ENCODE measurements around the gene TMEM219. TPM values are rescaled to one million over a fixed set of nuclear protein-coding genes. Genes with fewer than 3 reads are reported as not detected.
"Not testable (repeated sequence)": the region's sequence is repeated elsewhere in the genome, so short reads cannot be mapped to it uniquely, and the experiment has no call there.

The TMEM219 gene
- total RNA-seq, 2 donors from 2014 or later: 67.5 to 71.9 TPM

GRCh38 chr16:29925105-29925756 lies 36.6 kb upstream of the TMEM219 start:
- H3K27ac ChIP-seq: peak overlapping the region in 2 of 4 donors; percentile 70 to 90
- DNase-seq (no peak), ATAC-seq (no peak)
- H3K36me3 ChIP-seq (replicated peaks in 1 of 2; ENCODE audit: insufficient read depth in 1 of 2, low read depth in 2 of 2): peaks cover 0 to 3% of the 10 kb centered on the region in 2 donors
- peak overlapping the region; percentile 91 to 98 for H3K4me3 ChIP-seq
- 3 to 7% methylated on average over 9 of the region's 9 CpGs for WGBS, 2 donors
- no peaks in the 10 kb centered on the region for H3K9me3 ChIP-seq
- intact Hi-C loops (cut with DNase I): no loop called here
- no peak for TF ChIP-seq CTCF (IDR thresholded peaks at IDR 0.05)
- no peak for TF ChIP-seq POLR2A (IDR thresholded peaks at IDR 0.05)
- H3K4me1 ChIP-seq: peaks cover 23% of the 10 kb centered on the region
- no peaks in the 10 kb centered on the region for H3K27me3 ChIP-seq

- Histone ChIP-seq H3K4me3 (peak within 1 kb of the TSS; percentile 91 to 98), H3K27me3 (no peaks in the 10 kb centered on the region), H3K9me3 (no peaks in the 10 kb centered on the region), H3K36me3 (replicated peaks in 1 of 2; ENCODE audit: insufficient read depth in 1 of 2, low read depth in 2 of 2) (no peaks in the 10 kb centered on the region), H3K4me1 (peaks cover 23% of the 10 kb centered on the region), H3K27ac (peak within 1 kb of the TSS; percentile 70 to 94 (median 85))
- WGBS, 2 donors: 0 to 2% methylated on average over 15 to 88 of the region's 89 CpGs
- intact Hi-C loops (cut with DNase I): no loop called here
- TF ChIP-seq CTCF (IDR thresholded peaks at IDR 0.05) (no peak), POLR2A (IDR thresholded peaks at IDR 0.05) (peak; percentile 58 to 91 (median 86))
- DNase-seq: peak; percentile 83 to 87 (median 86)
- peak; percentile 95 for ATAC-seq
Measured at GRCh38 chr16:29925781-29926710, 35.8 kb upstream of the TMEM219 start, which contains the start of gene KCTD13. TSS of gene KCTD13 (minus strand) at chr16:29926226. CDS start at chr16:29926033, 193 bp downstream.

- intact Hi-C loops (cut with DNase I): no loop called here
- ATAC-seq (peak; percentile 39), DNase-seq (peak; percentile 39 to 63 (median 58))
- peaks cover 23% of the 10 kb centered on the region for H3K4me1 ChIP-seq
- no peaks in the 10 kb centered on the region for H3K36me3 ChIP-seq (replicated peaks in 1 of 2; ENCODE audit: insufficient read depth in 1 of 2, low read depth in 2 of 2)
- no peaks in the 10 kb centered on the region for H3K27me3 ChIP-seq
- TF ChIP-seq CTCF (IDR thresholded peaks at IDR 0.05): no peak
- no peak for TF ChIP-seq POLR2A (IDR thresholded peaks at IDR 0.05)
- WGBS, 2 donors: 0 to 3% methylated on average over 12 of the region's 12 CpGs
- H3K4me3 ChIP-seq: peak overlapping the region; percentile 91 to 98
- no peaks in the 10 kb centered on the region for H3K9me3 ChIP-seq
- H3K27ac ChIP-seq: peak overlapping the region; percentile 70 to 94 (median 85)
Measured at GRCh38 chr16:29926711-29927052, 35.2 kb upstream of the TMEM219 start.

GRCh38 chr16:29927070-29927905 lies 34.6 kb upstream of the TMEM219 start:
- intact Hi-C loops (cut with DNase I): no loop called here
- H3K4me3 ChIP-seq: no peak overlapping the region
- peaks cover 23% of the 10 kb centered on the region for H3K4me1 ChIP-seq
- H3K27me3 ChIP-seq: no peaks in the 10 kb centered on the region
- no peaks in the 10 kb centered on the region for H3K36me3 ChIP-seq (replicated peaks in 1 of 2; ENCODE audit: insufficient read depth in 1 of 2, low read depth in 2 of 2)
- H3K9me3 ChIP-seq: no peaks in the 10 kb centered on the region
- TF ChIP-seq CTCF (IDR thresholded peaks at IDR 0.05) (no peak), POLR2A (IDR thresholded peaks at IDR 0.05) (no peak)
- DNase-seq (no peak), ATAC-seq (no peak)
- H3K27ac ChIP-seq: peak overlapping the region; percentile 35 to 94 (median 80)
- WGBS, 2 donors: 47 to 48% methylated on average over 12 of the region's 12 CpGs

GRCh38 chr16:29931750-29932149 lies 30.1 kb upstream of the TMEM219 start:
- H3K36me3 ChIP-seq (replicated peaks in 1 of 2; ENCODE audit: insufficient read depth in 1 of 2, low read depth in 2 of 2); H3K9me3 ChIP-seq; intact Hi-C loops (cut with DNase I); ATAC-seq; H3K27me3 ChIP-seq; H3K4me3 ChIP-seq; H3K4me1 ChIP-seq; DNase-seq; H3K27ac ChIP-seq: not testable (repeated sequence)
- 89 to 97% methylated on average over 2 of the region's 2 CpGs for WGBS, 2 donors
